ENCODE measurements around the gene TNFSF15.

TNFSF15 gene

GRCh38 chr9:114845373-114845772, 39.5 kb upstream of the TNFSF15 start:
- peaks cover 8% of the 10 kb centered on the region for H3K4me1 ChIP-seq (ENCODE audit: control insufficient read depth, insufficient read depth, low read length, unreplicated experiment)
- no peak overlapping the region for H3K27ac ChIP-seq (ENCODE audit: low read depth, low read length)
- no peak overlapping the region for H2AFZ ChIP-seq (ENCODE audit: low read length, unreplicated experiment)
- H3K4me3 ChIP-seq (ENCODE audit: low read depth, low read length), result no peak overlapping the region
- H3K79me2 ChIP-seq (ENCODE audit: control insufficient read depth, insufficient read depth, low read length, unreplicated experiment), result no peaks in the 10 kb centered on the region
- no peaks in the 10 kb centered on the region for H3K27me3 ChIP-seq (ENCODE audit: insufficient read depth, low read length)
- H3K36me3 ChIP-seq (ENCODE audit: insufficient read depth, low read length), result no peaks in the 10 kb centered on the region

- H3K27ac ChIP-seq (ENCODE audit: low read depth, low read length), result no peak overlapping the region
- no peaks in the 10 kb centered on the region for H3K79me2 ChIP-seq (ENCODE audit: control insufficient read depth, insufficient read depth, low read length, unreplicated experiment)
- peaks cover 2% of the 10 kb centered on the region for H3K4me1 ChIP-seq (ENCODE audit: control insufficient read depth, insufficient read depth, low read length, unreplicated experiment)
- no peak overlapping the region for H2AFZ ChIP-seq (ENCODE audit: low read length, unreplicated experiment)
- no peaks in the 10 kb centered on the region for H3K27me3 ChIP-seq (ENCODE audit: insufficient read depth, low read length)
- H3K36me3 ChIP-seq (ENCODE audit: insufficient read depth, low read length), result no peaks in the 10 kb centered on the region
- H3K4me3 ChIP-seq (ENCODE audit: low read depth, low read length), result no peak overlapping the region
Measured at GRCh38 chr9:114844766-114845165, 38.9 kb upstream of the TNFSF15 start.

GRCh38 chr9:114837923-114838322, 32.1 kb upstream of the TNFSF15 start:
- Histone ChIP-seq H3K4me1 (ENCODE audit: control insufficient read depth, insufficient read depth, low read length, unreplicated experiment) (no peaks in the 10 kb centered on the region), H3K79me2 (ENCODE audit: control insufficient read depth, insufficient read depth, low read length, unreplicated experiment) (no peaks in the 10 kb centered on the region), H3K27ac (ENCODE audit: low read depth, low read length) (no peak overlapping the region)

GRCh38 chr9:114836769-114837168, 30.9 kb upstream of the TNFSF15 start:
- Histone ChIP-seq H3K79me2 (ENCODE audit: control insufficient read depth, insufficient read depth, low read length, unreplicated experiment) (no peaks in the 10 kb centered on the region), H3K27me3 (ENCODE audit: insufficient read depth, low read length) (no peaks in the 10 kb centered on the region), H3K36me3 (ENCODE audit: insufficient read depth, low read length) (no peaks in the 10 kb centered on the region), H3K4me3 (ENCODE audit: low read depth, low read length) (no peak overlapping the region), H2AFZ (ENCODE audit: low read length, unreplicated experiment) (no peak overlapping the region), H3K4me1 (ENCODE audit: control insufficient read depth, insufficient read depth, low read length, unreplicated experiment) (no peaks in the 10 kb centered on the region), H3K27ac (ENCODE audit: low read depth, low read length) (no peak overlapping the region)

More at GRCh38 chr9:114837923-114838322, 32.1 kb upstream of the TNFSF15 start:
- no peak overlapping the region for H3K4me3 ChIP-seq (ENCODE audit: low read depth, low read length)
- H3K36me3 ChIP-seq (ENCODE audit: insufficient read depth, low read length), result no peaks in the 10 kb centered on the region
- no peak overlapping the region for H2AFZ ChIP-seq (ENCODE audit: low read length, unreplicated experiment)
- H3K27me3 ChIP-seq (ENCODE audit: insufficient read depth, low read length), result no peaks in the 10 kb centered on the region

- no peak overlapping the region for H3K27ac ChIP-seq (ENCODE audit: low read depth, low read length)
- H3K36me3 ChIP-seq (ENCODE audit: insufficient read depth, low read length), result no peaks in the 10 kb centered on the region
- no peak overlapping the region for H2AFZ ChIP-seq (ENCODE audit: low read length, unreplicated experiment)
- H3K4me3 ChIP-seq (ENCODE audit: low read depth, low read length), result no peak overlapping the region
- no peaks in the 10 kb centered on the region for H3K79me2 ChIP-seq (ENCODE audit: control insufficient read depth, insufficient read depth, low read length, unreplicated experiment)
- no peaks in the 10 kb centered on the region for H3K4me1 ChIP-seq (ENCODE audit: control insufficient read depth, insufficient read depth, low read length, unreplicated experiment)
- no peaks in the 10 kb centered on the region for H3K27me3 ChIP-seq (ENCODE audit: insufficient read depth, low read length)
Measured at GRCh38 chr9:114834386-114834785, 28.5 kb upstream of the TNFSF15 start.

GRCh38 chr9:114830546-114830945, 24.7 kb upstream of the TNFSF15 start:
- no peak overlapping the region for H3K4me3 ChIP-seq (ENCODE audit: low read depth, low read length)
- no peaks in the 10 kb centered on the region for H3K27me3 ChIP-seq (ENCODE audit: insufficient read depth, low read length)
- H2AFZ ChIP-seq (ENCODE audit: low read length, unreplicated experiment), result no peak overlapping the region
- peaks cover under 1% of the 10 kb centered on the region for H3K4me1 ChIP-seq (ENCODE audit: control insufficient read depth, insufficient read depth, low read length, unreplicated experiment)
- no peaks in the 10 kb centered on the region for H3K79me2 ChIP-seq (ENCODE audit: control insufficient read depth, insufficient read depth, low read length, unreplicated experiment)
- H3K27ac ChIP-seq (ENCODE audit: low read depth, low read length), result no peak overlapping the region
- H3K36me3 ChIP-seq (ENCODE audit: insufficient read depth, low read length), result no peaks in the 10 kb centered on the region

- H3K4me1 ChIP-seq (ENCODE audit: control insufficient read depth, insufficient read depth, low read length, unreplicated experiment), result peaks cover 6% of the 10 kb centered on the region
- H3K36me3 ChIP-seq (ENCODE audit: insufficient read depth, low read length), result no peaks in the 10 kb centered on the region
- no peak overlapping the region for H2AFZ ChIP-seq (ENCODE audit: low read length, unreplicated experiment)
- no peak overlapping the region for H3K4me3 ChIP-seq (ENCODE audit: low read depth, low read length)
- no peaks in the 10 kb centered on the region for H3K27me3 ChIP-seq (ENCODE audit: insufficient read depth, low read length)
- no peaks in the 10 kb centered on the region for H3K79me2 ChIP-seq (ENCODE audit: control insufficient read depth, insufficient read depth, low read length, unreplicated experiment)
- no peak overlapping the region for H3K27ac ChIP-seq (ENCODE audit: low read depth, low read length)
Measured at GRCh38 chr9:114829574-114830440, 24.0 kb upstream of the TNFSF15 start.

- Histone ChIP-seq H2AFZ (ENCODE audit: low read length, unreplicated experiment) (no peak overlapping the region), H3K79me2 (ENCODE audit: control insufficient read depth, insufficient read depth, low read length, unreplicated experiment) (no peaks in the 10 kb centered on the region), H3K36me3 (ENCODE audit: insufficient read depth, low read length) (no peaks in the 10 kb centered on the region), H3K27me3 (ENCODE audit: insufficient read depth, low read length) (no peaks in the 10 kb centered on the region), H3K4me1 (ENCODE audit: control insufficient read depth, insufficient read depth, low read length, unreplicated experiment) (peaks cover 15% of the 10 kb centered on the region), H3K27ac (ENCODE audit: low read depth, low read length) (no peak overlapping the region), H3K4me3 (ENCODE audit: low read depth, low read length) (no peak overlapping the region)
Measured at GRCh38 chr9:114828303-114828650, 22.4 kb upstream of the TNFSF15 start.

GRCh38 chr9:114827641-114828302, 21.9 kb upstream of the TNFSF15 start:
- H3K27me3 ChIP-seq (ENCODE audit: insufficient read depth, low read length), result no peaks in the 10 kb centered on the region
- no peaks in the 10 kb centered on the region for H3K36me3 ChIP-seq (ENCODE audit: insufficient read depth, low read length)
- H3K79me2 ChIP-seq (ENCODE audit: control insufficient read depth, insufficient read depth, low read length, unreplicated experiment), result no peaks in the 10 kb centered on the region
- peaks cover 15% of the 10 kb centered on the region for H3K4me1 ChIP-seq (ENCODE audit: control insufficient read depth, insufficient read depth, low read length, unreplicated experiment)
- H3K4me3 ChIP-seq (ENCODE audit: low read depth, low read length), result no peak overlapping the region
- H2AFZ ChIP-seq (ENCODE audit: low read length, unreplicated experiment), result no peak overlapping the region
- H3K27ac ChIP-seq (ENCODE audit: low read depth, low read length), result no peak overlapping the region

- H3K4me3 ChIP-seq (ENCODE audit: low read depth, low read length), result no peak overlapping the region
- no peak overlapping the region for H3K27ac ChIP-seq (ENCODE audit: low read depth, low read length)
- no peaks in the 10 kb centered on the region for H3K36me3 ChIP-seq (ENCODE audit: insufficient read depth, low read length)
- H2AFZ ChIP-seq (ENCODE audit: low read length, unreplicated experiment), result no peak overlapping the region
- H3K79me2 ChIP-seq (ENCODE audit: control insufficient read depth, insufficient read depth, low read length, unreplicated experiment), result no peaks in the 10 kb centered on the region
- H3K27me3 ChIP-seq (ENCODE audit: insufficient read depth, low read length), result no peaks in the 10 kb centered on the region
- H3K4me1 ChIP-seq (ENCODE audit: control insufficient read depth, insufficient read depth, low read length, unreplicated experiment), result peaks cover 15% of the 10 kb centered on the region
Measured at GRCh38 chr9:114826431-114826830, 20.6 kb upstream of the TNFSF15 start.

Data from ACC112 (cell line).